Measurements from ENCODE around the gene ACCSL. TPM values are rescaled to one million over a fixed set of nuclear protein-coding genes. Genes with fewer than 3 reads are reported as not detected.

The ACCSL gene
- total RNA-seq, 1 donor from 2014 or later = not detected

DNA sequence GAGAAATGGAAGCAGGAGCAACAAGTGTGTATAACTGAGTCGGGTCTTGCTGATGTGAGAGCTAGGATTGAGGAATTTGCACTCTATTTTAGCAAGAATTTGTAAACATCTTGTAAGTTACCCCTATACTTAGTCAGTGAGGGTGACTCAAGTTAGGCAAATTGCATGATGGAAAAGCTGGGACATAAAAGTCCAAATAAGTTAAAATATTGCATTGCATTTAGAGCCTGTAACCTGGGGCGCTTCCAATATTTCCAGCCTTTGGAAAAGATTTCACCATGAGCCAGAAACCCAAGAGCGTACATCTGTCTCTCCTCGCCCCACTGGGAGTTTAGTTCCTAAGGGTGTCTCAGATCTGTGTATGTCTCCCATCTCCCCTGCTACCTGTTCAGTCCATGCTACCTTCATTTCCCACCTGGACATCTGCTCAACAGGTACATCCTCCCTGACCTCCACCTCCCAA, 37.0 kb upstream of the ACCSL start:
- no peak for DNase-seq (ENCODE audit: low spot score)
- Histone ChIP-seq H2AFZ (replicated peaks) (peak overlapping the region; percentile 5), H3K9ac (no peak overlapping the region), H3K4me3 (no peak overlapping the region), H3F3A (ENCODE audit: low read depth) (peaks cover under 1% of the 10 kb centered on the region), H3K36me3 (no peaks in the 10 kb centered on the region), H4K20me1 (ENCODE audit: low read depth) (no peaks in the 10 kb centered on the region), H3K79me2 (ENCODE audit: low read depth) (no peaks in the 10 kb centered on the region), H3K27me3 (no peaks in the 10 kb centered on the region), H3K4me1 (peaks cover 4% of the 10 kb centered on the region), H3K9me3 (ENCODE audit: low read depth) (no peaks in the 10 kb centered on the region), H3K4me2 (no peak overlapping the region), H3K27ac (no peak overlapping the region)
- Mint-ChIP-seq H3K4me3 (no peak overlapping the region), H3K27ac (no peak overlapping the region), H3K27me3 (ENCODE audit: insufficient read depth, low read depth) (peaks cover 5% of the 10 kb centered on the region), H3K36me3 (no peaks in the 10 kb centered on the region), H3K4me1 (no peaks in the 10 kb centered on the region), H3K9me3 (no peaks in the 10 kb centered on the region)
- TF ChIP-seq EZH2 (IDR thresholded peaks at IDR 0.05) (no peak), EZH2phosphoT487 (IDR thresholded peaks at IDR 0.05) (no peak)
- TF ChIP-seq, protein P1, sequence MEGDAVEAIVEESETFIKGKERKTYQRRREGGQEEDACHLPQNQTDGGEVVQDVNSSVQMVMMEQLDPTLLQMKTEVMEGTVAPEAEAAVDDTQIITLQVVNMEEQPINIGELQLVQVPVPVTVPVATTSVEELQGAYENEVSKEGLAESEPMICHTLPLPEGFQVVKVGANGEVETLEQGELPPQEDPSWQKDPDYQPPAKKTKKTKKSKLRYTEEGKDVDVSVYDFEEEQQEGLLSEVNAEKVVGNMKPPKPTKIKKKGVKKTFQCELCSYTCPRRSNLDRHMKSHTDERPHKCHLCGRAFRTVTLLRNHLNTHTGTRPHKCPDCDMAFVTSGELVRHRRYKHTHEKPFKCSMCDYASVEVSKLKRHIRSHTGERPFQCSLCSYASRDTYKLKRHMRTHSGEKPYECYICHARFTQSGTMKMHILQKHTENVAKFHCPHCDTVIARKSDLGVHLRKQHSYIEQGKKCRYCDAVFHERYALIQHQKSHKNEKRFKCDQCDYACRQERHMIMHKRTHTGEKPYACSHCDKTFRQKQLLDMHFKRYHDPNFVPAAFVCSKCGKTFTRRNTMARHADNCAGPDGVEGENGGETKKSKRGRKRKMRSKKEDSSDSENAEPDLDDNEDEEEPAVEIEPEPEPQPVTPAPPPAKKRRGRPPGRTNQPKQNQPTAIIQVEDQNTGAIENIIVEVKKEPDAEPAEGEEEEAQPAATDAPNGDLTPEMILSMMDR (IDR thresholded peaks at IDR 0.05) = no peak

DNA sequence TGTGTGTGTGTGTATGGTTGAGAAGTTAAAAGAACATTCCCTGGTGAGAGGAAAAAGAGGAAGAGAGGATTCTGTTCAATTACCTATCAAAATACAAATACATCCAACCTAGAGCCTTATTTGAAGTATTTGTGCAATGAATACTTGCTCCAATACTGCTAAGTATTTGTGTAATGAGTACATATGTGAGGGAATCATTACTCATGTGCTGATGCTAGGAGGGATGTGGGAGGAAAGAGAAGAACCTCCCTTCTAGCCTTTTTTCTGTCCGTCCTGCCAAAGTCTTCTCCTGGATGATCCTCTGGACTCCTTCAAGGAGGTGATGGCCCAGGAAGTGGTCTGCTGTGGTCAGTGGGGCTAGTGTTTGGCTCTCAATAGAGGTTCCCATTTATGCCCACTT, 36.0 kb upstream of the ACCSL start:
- Histone ChIP-seq H3K27me3 (no peaks in the 10 kb centered on the region), H3F3A (ENCODE audit: low read depth) (no peaks in the 10 kb centered on the region), H3K79me2 (ENCODE audit: low read depth) (no peaks in the 10 kb centered on the region), H3K36me3 (no peaks in the 10 kb centered on the region), H3K27ac (no peak overlapping the region), H3K4me3 (no peak overlapping the region), H2AFZ (replicated peaks) (no peak overlapping the region), H3K9me3 (ENCODE audit: low read depth) (no peaks in the 10 kb centered on the region), H3K4me2 (no peak overlapping the region), H3K9ac (no peak overlapping the region), H4K20me1 (ENCODE audit: low read depth) (no peaks in the 10 kb centered on the region), H3K4me1 (peaks cover 5% of the 10 kb centered on the region)
- Mint-ChIP-seq H3K4me3 (no peak overlapping the region), H3K36me3 (no peaks in the 10 kb centered on the region), H3K9me3 (no peaks in the 10 kb centered on the region), H3K27ac (no peak overlapping the region), H3K4me1 (no peaks in the 10 kb centered on the region), H3K27me3 (ENCODE audit: insufficient read depth, low read depth) (peaks cover 6% of the 10 kb centered on the region)
- TF ChIP-seq, protein P1 (IDR thresholded peaks at IDR 0.05) = no peak
- TF ChIP-seq EZH2phosphoT487 (IDR thresholded peaks at IDR 0.05) (no peak), EZH2 (IDR thresholded peaks at IDR 0.05) (no peak)
- DNase-seq (ENCODE audit: low spot score) = no peak

DNA sequence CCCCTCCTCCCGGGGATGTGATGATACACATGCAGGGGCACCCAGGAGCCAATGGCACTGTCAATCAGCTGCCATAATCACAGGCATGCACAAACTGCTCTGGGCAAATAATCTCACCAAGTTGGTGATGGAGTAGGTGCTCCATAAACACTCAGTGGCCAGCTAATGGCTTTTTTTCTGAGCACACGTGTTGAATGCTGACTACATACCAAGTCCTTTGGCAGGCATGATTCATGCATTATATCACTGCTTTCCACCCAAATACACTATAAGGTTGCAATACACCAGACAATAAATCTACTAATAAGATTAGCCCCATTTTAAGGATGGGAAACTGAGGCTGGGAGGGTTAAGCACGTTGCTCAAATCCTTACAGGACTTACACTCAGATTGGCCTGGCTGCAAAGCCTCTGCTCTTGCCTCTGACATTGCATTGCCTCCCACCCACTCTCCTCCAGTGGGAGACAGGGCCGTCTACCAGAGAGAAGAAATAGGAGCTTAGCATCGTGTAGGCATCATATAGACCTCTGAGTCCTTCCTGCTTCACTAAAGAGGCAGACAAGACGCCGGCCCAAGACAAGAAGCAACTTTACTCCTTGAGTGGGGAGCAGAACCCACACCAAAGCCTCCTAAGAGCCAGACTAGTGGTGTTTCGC, 32.7 kb upstream of the ACCSL start:
- H3K9me3 ChIP-seq (ENCODE audit: low read depth) = no peaks in the 10 kb centered on the region
- H3K4me3 ChIP-seq = no peak overlapping the region
- Mint-ChIP-seq H3K27me3 (ENCODE audit: insufficient read depth, low read depth) (peaks cover 3% of the 10 kb centered on the region), H3K27ac (no peak overlapping the region), H3K36me3 (no peaks in the 10 kb centered on the region), H3K4me1 (no peaks in the 10 kb centered on the region), H3K4me3 (no peak overlapping the region), H3K9me3 (no peaks in the 10 kb centered on the region)
- H3K27me3 ChIP-seq = peaks cover 10% of the 10 kb centered on the region
- no peak overlapping the region for H3K9ac ChIP-seq
- H3K79me2 ChIP-seq (ENCODE audit: low read depth) = no peaks in the 10 kb centered on the region
- no peaks in the 10 kb centered on the region for H4K20me1 ChIP-seq (ENCODE audit: low read depth)
- no peaks in the 10 kb centered on the region for H3F3A ChIP-seq (ENCODE audit: low read depth)
- no peaks in the 10 kb centered on the region for H3K36me3 ChIP-seq
- H2AFZ ChIP-seq (replicated peaks) = no peak overlapping the region
- H3K27ac ChIP-seq = no peak overlapping the region
- TF ChIP-seq EZH2phosphoT487 (IDR thresholded peaks at IDR 0.05) (no peak), EZH2 (IDR thresholded peaks at IDR 0.05) (no peak)
- TF ChIP-seq, protein P1 (IDR thresholded peaks at IDR 0.05) = no peak
- H3K4me2 ChIP-seq = no peak overlapping the region
- no peak for DNase-seq (ENCODE audit: low spot score)
- peaks cover 5% of the 10 kb centered on the region for H3K4me1 ChIP-seq

Measured in neural progenitor cell (in vitro differentiated cells).